Measurements from ENCODE around the gene LIN37. TPM values are rescaled to one million over a fixed set of nuclear protein-coding genes. Genes with fewer than 3 reads are reported as not detected.

LIN37 gene
- total and polyA plus RNA-seq, 2 of the 13 experiments (the other 11 are each of a cell fraction or from before 2014, with no cell fraction given), result 6.3 to 8.7 TPM

GRCh38 chr19:35775298-35776101 lies 27.1 kb downstream of the LIN37 start, which contains the start of gene ARHGAP33 (continued):
- TF ChIP-seq PATZ1 (CRISPR knock-in tag; IDR thresholded peaks at IDR 0.05), result peak; percentile 51
- TF ChIP-seq YY1 (IDR thresholded peaks at IDR 0.05; ENCODE audit: insufficient read depth, insufficient replicate concordance, low read depth, low read length), result peak; percentile 83
- peak; percentile 36; the same call in 1 of the 2 replicates for TF ChIP-seq RBFOX2 (IDR thresholded peaks at IDR 0.05; ENCODE audit: low read depth, low read length)
- peak; percentile 48; the same call in 1 of the 2 replicates for TF ChIP-seq MYC (CRISPR knock-in tag; IDR thresholded peaks at IDR 0.05; ENCODE audit: borderline replicate concordance)
- peak; percentile 43; the same call in 1 of the 2 replicates for TF ChIP-seq ZNF574 (CRISPR knock-in tag; IDR thresholded peaks at IDR 0.05)
- TF ChIP-seq ZMYM4 (CRISPR knock-in tag; IDR thresholded peaks at IDR 0.05), result peak; percentile 67; the same call in 1 of the 2 replicates
- TF ChIP-seq SP1 (IDR thresholded peaks at IDR 0.05), result no peak
- TF ChIP-seq SP1 (CRISPR knock-in tag; IDR thresholded peaks at IDR 0.05), result peak; percentile 84
- no peak for TF ChIP-seq ZNF10 (CRISPR knock-in tag; IDR thresholded peaks at IDR 0.05; ENCODE audit: borderline replicate concordance, low read depth)
- TF ChIP-seq HDAC1 (CRISPR knock-in tag; IDR thresholded peaks at IDR 0.05), result peak; percentile 47; the same call in 1 of the 2 replicates
- TF ChIP-seq ASH2L (IDR thresholded peaks at IDR 0.05; ENCODE audit: insufficient read length, low read depth, low read length), result peak; percentile 19
- peak; percentile 71 for TF ChIP-seq SAP130 (CRISPR knock-in tag; IDR thresholded peaks at IDR 0.05; ENCODE audit: low read depth)
- 0 out of 2 replicates have a peak, but pooled peaks have one; percentile 17 for TF ChIP-seq KDM2A (CRISPR knock-in tag; IDR thresholded peaks at IDR 0.05; ENCODE audit: borderline replicate concordance, low read depth)
- no peak for TF ChIP-seq KLF15 (CRISPR knock-in tag; IDR thresholded peaks at IDR 0.05; ENCODE audit: borderline replicate concordance)
- peak; percentile 52; the same call in 1 of the 2 replicates for TF ChIP-seq ARID4A (CRISPR knock-in tag; IDR thresholded peaks at IDR 0.05; ENCODE audit: borderline replicate concordance)
- TF ChIP-seq TFDP2 (CRISPR knock-in tag; IDR thresholded peaks at IDR 0.05), result peak; percentile 69
- peak; percentile 39; the same call in 1 of the 2 replicates for TF ChIP-seq MAX (IDR thresholded peaks at IDR 0.05)
- no peak for TF ChIP-seq KDM1A (CRISPR knock-in tag; IDR thresholded peaks at IDR 0.05)
